H9 (cell line): Measurements from ENCODE around the gene UGT1A7. TPM values are rescaled to one million over a fixed set of nuclear protein-coding genes. Genes with fewer than 3 reads are reported as not detected.

Experiments
- DNase-seq: peaks from one replicate; pipeline ENCODE4 v3.0.0-alpha.2; 2017
- H2AFZ ChIP-seq: one replicate; pipeline ENCODE4 v1.6.1; 2013; ENCODE audit warnings: mild to moderate bottlenecking, low read length, control low read depth, moderate library complexity
- H2AK5ac ChIP-seq: 2 replicates; pipeline ENCODE4 v1.6.1; 2013; ENCODE audit warnings: low read length, control low read depth, mixed read lengths; ENCODE audit not compliant: insufficient read length
- H2BK120ac ChIP-seq: one replicate; pipeline ENCODE4 v1.6.1; 2013; ENCODE audit warnings: low read depth, mild to moderate bottlenecking, low read length, control low read depth, inconsistent platforms; ENCODE audit not compliant: poor library complexity, severe bottlenecking
- H2BK12ac ChIP-seq: 2 replicates; pipeline ENCODE4 v1.6.1; 2013; ENCODE audit warnings: low read length, control low read depth, mixed read lengths, low read depth; ENCODE audit not compliant: insufficient read length
- H2BK15ac ChIP-seq: 2 replicates; pipeline ENCODE4 v1.6.1; 2013; ENCODE audit warnings: low read depth, low read length, control low read depth
- H2BK20ac ChIP-seq: one replicate; pipeline ENCODE4 v1.6.1; 2013; ENCODE audit warnings: low read depth, mild to moderate bottlenecking, low read length, control low read depth, inconsistent platforms; ENCODE audit not compliant: poor library complexity, severe bottlenecking
- H2BK5ac ChIP-seq: 2 replicates; pipeline ENCODE4 v1.6.1; 2013; ENCODE audit warnings: low read length, control low read depth, mixed read lengths; ENCODE audit not compliant: insufficient read length
- H3K14ac ChIP-seq: 2 replicates; pipeline ENCODE4 v1.6.1; 2013; ENCODE audit warnings: low read length, control low read depth; ENCODE audit not compliant: insufficient read depth
- H3K18ac ChIP-seq: 2 replicates; pipeline ENCODE4 v1.6.1; 2013; ENCODE audit warnings: low read depth, mild to moderate bottlenecking, mixed read lengths, low read length, control low read depth; ENCODE audit not compliant: insufficient read length
- H3K23ac ChIP-seq: 2 replicates; pipeline ENCODE4 v1.6.1; 2013; ENCODE audit warnings: low read length, control low read depth, mixed read lengths, low read depth; ENCODE audit not compliant: insufficient read length
- H3K23me2 ChIP-seq: 2 replicates; pipeline ENCODE4 v1.6.1; 2013; ENCODE audit warnings: low read depth, mild to moderate bottlenecking, mixed read lengths, low read length, control low read depth; ENCODE audit not compliant: insufficient read length, poor library complexity, severe bottlenecking
- H3K27ac ChIP-seq: 2 replicates; pipeline ENCODE4 v1.5.1; 2013; ENCODE audit warnings: low read length, control low read depth, mixed read lengths, low read depth; ENCODE audit not compliant: insufficient read length
- H3K27me3 ChIP-seq: 2 replicates; pipeline ENCODE4 v1.6.1; 2013; ENCODE audit warnings: low read length, control low read depth, inconsistent platforms; ENCODE audit not compliant: insufficient read depth
- H3K4ac ChIP-seq: 2 replicates; pipeline ENCODE4 v1.6.1; 2013; ENCODE audit warnings: low read depth, mild to moderate bottlenecking, control low read depth, inconsistent platforms, low read length, moderate library complexity
- H3K4me1 ChIP-seq: 2 replicates; pipeline ENCODE4 v1.6.1; 2013; ENCODE audit warnings: low read length, control low read depth, inconsistent platforms; ENCODE audit not compliant: insufficient read depth
- H3K4me2 ChIP-seq: 2 replicates; pipeline ENCODE4 v1.6.1; 2013; ENCODE audit warnings: low read length, control low read depth, mixed read lengths; ENCODE audit not compliant: insufficient read length, insufficient read depth
- H3K56ac ChIP-seq: 2 replicates; pipeline ENCODE4 v1.6.1; 2013; ENCODE audit warnings: low read depth, mild to moderate bottlenecking, mixed read lengths, low read length, control low read depth; ENCODE audit not compliant: insufficient read length
- H3K79me1 ChIP-seq: 2 replicates; pipeline ENCODE4 v1.6.1; 2013; ENCODE audit warnings: low read depth, mild to moderate bottlenecking, moderate library complexity, low read length, control low read depth, inconsistent platforms; ENCODE audit not compliant: insufficient read depth, poor library complexity, severe bottlenecking
- H3K79me2 ChIP-seq: 2 replicates; pipeline ENCODE4 v1.6.1; 2013; ENCODE audit warnings: low read length, control low read depth, inconsistent platforms; ENCODE audit not compliant: insufficient read depth
- H3K9ac ChIP-seq: 2 replicates; pipeline ENCODE4 v1.6.1; 2013; ENCODE audit warnings: low read length, control low read depth, mixed read lengths; ENCODE audit not compliant: insufficient read length; ENCODE audit errors: extremely low read depth
- H3K9me3 ChIP-seq: one replicate; pipeline ENCODE4 v1.6.1; 2013; ENCODE audit warnings: low read depth, low read length, inconsistent platforms; ENCODE audit not compliant: control insufficient read depth
- H3T11ph ChIP-seq: one replicate; pipeline ENCODE4 v1.6.1; 2013; ENCODE audit warnings: mild to moderate bottlenecking, low read length, control low read depth, inconsistent platforms
- H4K20me1 ChIP-seq: one replicate; pipeline ENCODE4 v1.6.1; 2013; ENCODE audit not compliant: control insufficient read depth, insufficient read length, insufficient read depth
- H4K5ac ChIP-seq: 2 replicates; pipeline ENCODE4 v1.6.1; 2013; ENCODE audit warnings: low read depth, mild to moderate bottlenecking, mixed read lengths, low read length, control low read depth; ENCODE audit not compliant: insufficient read length
- H4K8ac ChIP-seq: replicated peaks from 2 replicates; pipeline ENCODE4 v1.6.1; 2013; ENCODE audit warnings: low read length, control low read depth, mixed read lengths, low read depth; ENCODE audit not compliant: insufficient read length
- H4K91ac ChIP-seq: 2 replicates; pipeline ENCODE4 v1.6.1; 2013; ENCODE audit warnings: low read depth, mild to moderate bottlenecking, moderate library complexity, mixed read lengths, low read length, control low read depth; ENCODE audit not compliant: insufficient read length
- H3K27ac Mint-ChIP-seq, 3 experiments: 2 replicates in 2 of 3; 3 replicates in 1 of 3; pipeline ENCODE4 v1.8.0; 2020 to 2021; ENCODE audit warnings: mixed read lengths in 3 of 3, mild to moderate bottlenecking in 1 of 3, moderate library complexity in 1 of 3
- H3K27me3 Mint-ChIP-seq: 2 replicates; pipeline ENCODE4 v1.8.0; 2021; ENCODE audit warnings: low read depth, mild to moderate bottlenecking, moderate library complexity, mixed read lengths
- H3K36me3 Mint-ChIP-seq, 3 experiments: 2 replicates in 2 of 3; 3 replicates in 1 of 3; pipeline ENCODE4 v1.8.0; 2020 to 2021; ENCODE audit warnings: low read depth in 3 of 3, mixed read lengths in 3 of 3; ENCODE audit not compliant: insufficient read depth in 1 of 3
- H3K4me1 Mint-ChIP-seq, 2 experiments: 2 replicates each; pipeline ENCODE4 v1.8.0; 2020; ENCODE audit warnings: mixed read lengths in 2 of 2
- H3K4me3 Mint-ChIP-seq, 2 experiments: 2 replicates in 1 of 2; 3 replicates in 1 of 2; pipeline ENCODE4 v1.8.0; 2020 to 2021; ENCODE audit warnings: mild to moderate bottlenecking in 2 of 2, mixed read lengths in 2 of 2, moderate library complexity in 1 of 2
- H3K9me3 Mint-ChIP-seq, 2 experiments: 2 replicates in 1 of 2; 3 replicates in 1 of 2; pipeline ENCODE4 v1.8.0; 2020; ENCODE audit warnings: mild to moderate bottlenecking in 2 of 2, mixed read lengths in 2 of 2, moderate library complexity in 1 of 2
- CTCF ChIP-seq: fragments of 200-600 bp; sonication (generic); conservative IDR thresholded peaks from 3 replicates; pipeline ENCODE4 v1.8.0; 2021; ENCODE audit warnings: antibody characterized with exemption, mild to moderate bottlenecking
- WGBS: extraction: QIAGEN DNeasy Blood & Tissue Kit; methylation state at CpG from one replicate; pipeline ENCODE4 v1.1.7; 2013; ENCODE audit warnings: missing lambda C conversion rate, low lambda C conversion rate, mixed read lengths; ENCODE audit not compliant: insufficient read length; ENCODE audit errors: extremely low coverage; 5-methylcytosine and 5-hydroxymethylcytosine counted together
- total RNA-seq: library from RNA; stranded (reverse); gene quantifications from 2 replicates; pipeline ENCODE4 v1.2.1, GENCODE V29; 2021

Gene UGT1A7
- total RNA-seq, 1 experiment from 2014 or later: not detected

GRCh38 chr2:233817995-233818638 is 136.4 kb downstream of the UGT1A7 start:
- no peak overlapping the region for H2BK120ac ChIP-seq
- H3K27me3 ChIP-seq: no peaks in the 10 kb centered on the region
- H3T11ph ChIP-seq: no peak overlapping the region
- H3K18ac ChIP-seq: no peak overlapping the region
- H3K36me3 Mint-ChIP-seq: no peaks in the 10 kb centered on the region
- H3K23ac ChIP-seq: no peak overlapping the region
- H3K56ac ChIP-seq: no peak overlapping the region
- no peak overlapping the region for H2BK15ac ChIP-seq
- H3K79me1 ChIP-seq: no peaks in the 10 kb centered on the region
- H2AK5ac ChIP-seq: no peak overlapping the region
- TF ChIP-seq CTCF: no peak
- H2BK5ac ChIP-seq: no peak overlapping the region
- H4K91ac ChIP-seq: no peak overlapping the region
- H3K4me1 ChIP-seq: no peaks in the 10 kb centered on the region
- no peaks in the 10 kb centered on the region for H3K9me3 ChIP-seq
- no peak overlapping the region for H4K5ac ChIP-seq
- no peak overlapping the region for H3K9ac ChIP-seq
- H4K8ac ChIP-seq: no peak overlapping the region
- H3K4me3 Mint-ChIP-seq: no peak overlapping the region; a peak in 1 of 5 replicates
- H3K79me2 ChIP-seq: no peaks in the 10 kb centered on the region
- peaks cover 4% of the 10 kb centered on the region for H3K27me3 Mint-ChIP-seq
- H3K4ac ChIP-seq: no peak overlapping the region
- H3K14ac ChIP-seq: no peak overlapping the region; the same call in 1 of the 2 replicates
- H3K4me2 ChIP-seq: no peak overlapping the region
- H3K23me2 ChIP-seq: no peaks in the 10 kb centered on the region
- DNase-seq: peak; percentile 17
- no peaks in the 10 kb centered on the region for H3K4me1 Mint-ChIP-seq
- H2BK20ac ChIP-seq: no peak overlapping the region
- no peak overlapping the region for H2BK12ac ChIP-seq
- no CpG with 5 or more reads among the region's 11 CpGs for WGBS
- no peak overlapping the region; a peak in 1 of 7 replicates for H3K27ac Mint-ChIP-seq
- no peak overlapping the region for H3K27ac ChIP-seq
- H4K20me1 ChIP-seq: no peaks in the 10 kb centered on the region
- no peaks in the 10 kb centered on the region; a peak in 1 of 5 replicates for H3K9me3 Mint-ChIP-seq
- no peak overlapping the region for H2AFZ ChIP-seq
